ENCODE measurements around the gene MORN1. TPM values are rescaled to one million over a fixed set of nuclear protein-coding genes. Genes with fewer than 3 reads are reported as not detected.

The MORN1 gene
- total and polyA plus RNA-seq, 10 of the 15 experiments (the other 5 are each of a cell fraction or from before 2014, with no cell fraction given) = 0.76 to 7.9 (median 5.5) TPM

- TF ChIP-seq, protein P1, sequence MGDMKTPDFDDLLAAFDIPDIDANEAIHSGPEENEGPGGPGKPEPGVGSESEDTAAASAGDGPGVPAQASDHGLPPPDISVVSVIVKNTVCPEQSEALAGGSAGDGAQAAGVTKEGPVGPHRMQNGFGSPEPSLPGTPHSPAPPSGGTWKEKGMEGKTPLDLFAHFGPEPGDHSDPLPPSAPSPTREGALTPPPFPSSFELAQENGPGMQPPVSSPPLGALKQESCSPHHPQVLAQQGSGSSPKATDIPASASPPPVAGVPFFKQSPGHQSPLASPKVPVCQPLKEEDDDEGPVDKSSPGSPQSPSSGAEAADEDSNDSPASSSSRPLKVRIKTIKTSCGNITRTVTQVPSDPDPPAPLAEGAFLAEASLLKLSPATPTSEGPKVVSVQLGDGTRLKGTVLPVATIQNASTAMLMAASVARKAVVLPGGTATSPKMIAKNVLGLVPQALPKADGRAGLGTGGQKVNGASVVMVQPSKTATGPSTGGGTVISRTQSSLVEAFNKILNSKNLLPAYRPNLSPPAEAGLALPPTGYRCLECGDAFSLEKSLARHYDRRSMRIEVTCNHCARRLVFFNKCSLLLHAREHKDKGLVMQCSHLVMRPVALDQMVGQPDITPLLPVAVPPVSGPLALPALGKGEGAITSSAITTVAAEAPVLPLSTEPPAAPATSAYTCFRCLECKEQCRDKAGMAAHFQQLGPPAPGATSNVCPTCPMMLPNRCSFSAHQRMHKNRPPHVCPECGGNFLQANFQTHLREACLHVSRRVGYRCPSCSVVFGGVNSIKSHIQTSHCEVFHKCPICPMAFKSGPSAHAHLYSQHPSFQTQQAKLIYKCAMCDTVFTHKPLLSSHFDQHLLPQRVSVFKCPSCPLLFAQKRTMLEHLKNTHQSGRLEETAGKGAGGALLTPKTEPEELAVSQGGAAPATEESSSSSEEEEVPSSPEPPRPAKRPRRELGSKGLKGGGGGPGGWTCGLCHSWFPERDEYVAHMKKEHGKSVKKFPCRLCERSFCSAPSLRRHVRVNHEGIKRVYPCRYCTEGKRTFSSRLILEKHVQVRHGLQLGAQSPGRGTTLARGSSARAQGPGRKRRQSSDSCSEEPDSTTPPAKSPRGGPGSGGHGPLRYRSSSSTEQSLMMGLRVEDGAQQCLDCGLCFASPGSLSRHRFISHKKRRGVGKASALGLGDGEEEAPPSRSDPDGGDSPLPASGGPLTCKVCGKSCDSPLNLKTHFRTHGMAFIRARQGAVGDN (IDR thresholded peaks at IDR 0.05) = no peak; the same call in none of the 2 replicates
- TF ChIP-seq MEF2A (IDR thresholded peaks at IDR 0.05; ENCODE audit: insufficient read depth, low read depth, low read length) = 0 out of 2 replicates have a peak, but pooled peaks have one; percentile 18
- TF ChIP-seq POLR2A (IDR thresholded peaks at IDR 0.05; ENCODE audit: low read depth, low read length) = peak; percentile 96
- TF ChIP-seq GATAD2B (conservative IDR thresholded peaks at IDR 0.05; ENCODE audit: low read depth) = peak; percentile 90
- no peak for TF ChIP-seq RELA (IDR thresholded peaks at IDR 0.05; ENCODE audit: borderline replicate concordance, partially characterized antibody)
- TF ChIP-seq TCF7 (IDR thresholded peaks at IDR 0.05; ENCODE audit: borderline replicate concordance) = no peak
- TF ChIP-seq MYB (IDR thresholded peaks at IDR 0.05; ENCODE audit: borderline replicate concordance, low read depth, low read length) = peak; percentile 87; the same call in 1 of the 2 replicates
- no peak for TF ChIP-seq SMC3 (IDR thresholded peaks at IDR 0.05; ENCODE audit: borderline replicate concordance, low read length)
- TF ChIP-seq SREBF1 (IDR thresholded peaks at IDR 0.05; ENCODE audit: low read length) = no peak; the same call in 1 of the 2 replicates
- TF ChIP-seq SUZ12 (IDR thresholded peaks at IDR 0.05; ENCODE audit: unreplicated experiment) = no peak
- TF ChIP-seq RUNX3 (IDR thresholded peaks at IDR 0.05; ENCODE audit: low read length) = peak; percentile 29; the same call in 1 of the 2 replicates
- TF ChIP-seq ZZZ3 (IDR thresholded peaks at IDR 0.05; ENCODE audit: control insufficient read depth, insufficient read length, low read depth) = no peak
- peak; percentile 53; the same call in 1 of the 2 replicates for TF ChIP-seq SREBF2 (IDR thresholded peaks at IDR 0.05; ENCODE audit: low read length)
- no peak for TF ChIP-seq KAT2A (conservative IDR thresholded peaks at IDR 0.05; ENCODE audit: control insufficient read depth, low read depth, low read length)
- TF ChIP-seq SMARCA5 (IDR thresholded peaks at IDR 0.05) = no peak; the same call in 1 of the 2 replicates
- TF ChIP-seq HDAC2 (IDR thresholded peaks at IDR 0.05) = no peak
- TF ChIP-seq CHD1 (IDR thresholded peaks at IDR 0.05; ENCODE audit: low read depth, low read length) = no peak
- no peak for TF ChIP-seq BRCA1 (IDR thresholded peaks at IDR 0.05; ENCODE audit: low read depth, low read length)
- no peak for TF ChIP-seq ZNF24 (IDR thresholded peaks at IDR 0.05)
- TF ChIP-seq TCF3 (IDR thresholded peaks at IDR 0.05; ENCODE audit: borderline replicate concordance, insufficient read depth, low read depth, low read length) = 0 out of 2 replicates have a peak, but pooled peaks have one; percentile 65
- peak; percentile 40 for TF ChIP-seq SIX5 (IDR thresholded peaks at IDR 0.05; ENCODE audit: low read depth, low read length, severe bottlenecking)
- peak; percentile 19 for TF ChIP-seq MEF2B (IDR thresholded peaks at IDR 0.05; ENCODE audit: partially characterized antibody, poor library complexity, severe bottlenecking)
- TF ChIP-seq SRF (IDR thresholded peaks at IDR 0.05; ENCODE audit: low read depth in 2 of 2, low read length in 2 of 2) = peak; percentile 74 to 80; a peak in 3 of 4 replicates
- TF ChIP-seq LARP7 (IDR thresholded peaks at IDR 0.05) = peak; percentile 34
- peak; percentile 85 for TF ChIP-seq NRF1 (conservative IDR thresholded peaks at IDR 0.05; ENCODE audit: low read depth, low read length)
- TF ChIP-seq CHD2 (IDR thresholded peaks at IDR 0.05; ENCODE audit: borderline replicate concordance, low read depth, low read length) = peak; percentile 79; the same call in 1 of the 2 replicates
- 0 out of 2 replicates have a peak, but pooled peaks have one; percentile 17 for TF ChIP-seq STAT1 (conservative IDR thresholded peaks at IDR 0.05)
- peak; percentile 87; the same call in 1 of the 2 replicates for TF ChIP-seq POLR2AphosphoS5 (IDR thresholded peaks at IDR 0.05; ENCODE audit: low read length)
- peak; percentile 93 for TF ChIP-seq SP1 (IDR thresholded peaks at IDR 0.05; ENCODE audit: low read depth, low read length)
- TF ChIP-seq EZH2 (IDR thresholded peaks at IDR 0.05; ENCODE audit: borderline replicate concordance, control insufficient read depth, low read depth, low read length) = no peak
Measured at GRCh38 chr1:2391041-2391930, at the start of gene MORN1, which contains the start of gene RER1 (continued).

Measured in GM12878 (cell line).